SK-N-SH treated with all-trans-retinoic acid at 6 μM for 48 hours (cell line): ENCODE data around the gene SCYGR2.

Experiments
- ATAC-seq: fragments of 200-7000 bp; cut with Tn5 transposase; 3 replicates; pipeline ENCODE4 v1.9.1; 2020; ENCODE audit warnings: mild to moderate bottlenecking, moderate library complexity
- ARNTL ChIP-seq: fragments of 450-650 bp; formaldehyde crosslinking; IDR thresholded peaks from 2 replicates; pipeline ENCODE4 v1.5.0; 2020; ENCODE audit warnings: low read depth, mild to moderate bottlenecking, moderate library complexity, borderline replicate concordance
- BACH2 ChIP-seq: fragments of 250-450 bp; sonication (Bioruptor Pico); IDR thresholded peaks from 2 replicates; pipeline ENCODE4 v1.9.0; 2021; ENCODE audit warnings: mild to moderate bottlenecking, borderline replicate concordance
- CREB5 ChIP-seq: fragments of 250-450 bp; sonication (Bioruptor Pico); IDR thresholded peaks from 2 replicates; pipeline ENCODE4 v1.5.1; 2020; ENCODE audit warnings: low read depth, mild to moderate bottlenecking, moderate library complexity
- CSDC2 ChIP-seq: fragments of 250-450 bp; sonication (Bioruptor Pico); IDR thresholded peaks from 2 replicates; pipeline ENCODE4 v1.5.0; 2020; ENCODE audit warnings: mild to moderate bottlenecking, moderate library complexity
- CSRNP3 ChIP-seq: fragments of 250-450 bp; sonication (Bioruptor Pico); IDR thresholded peaks from 2 replicates; pipeline ENCODE4 v1.5.1; 2021; ENCODE audit warnings: mild to moderate bottlenecking, moderate library complexity
- ESRRG ChIP-seq: fragments of 250-450 bp; sonication (Bioruptor Pico); IDR thresholded peaks from 2 replicates; pipeline ENCODE4 v1.6.1; 2021; ENCODE audit warnings: mild to moderate bottlenecking
- GLIS3 ChIP-seq: fragments of 250-450 bp; sonication (Bioruptor Pico); IDR thresholded peaks from 2 replicates; pipeline ENCODE4 v1.5.0; 2020; ENCODE audit warnings: mild to moderate bottlenecking, moderate library complexity
- ISL1 ChIP-seq: fragments of 250-450 bp; sonication (Bioruptor Pico); IDR thresholded peaks from 2 replicates; pipeline ENCODE4 v2.1.2; 2022; ENCODE audit warnings: mild to moderate bottlenecking, moderate library complexity
- PATZ1 ChIP-seq: fragments of 250-450 bp; sonication (Bioruptor Pico); IDR thresholded peaks from 2 replicates; pipeline ENCODE4 v1.8.0; 2020; ENCODE audit warnings: mild to moderate bottlenecking, moderate library complexity, borderline replicate concordance
- POU6F1 ChIP-seq: fragments of 250-450 bp; sonication (Bioruptor Pico); IDR thresholded peaks from 2 replicates; pipeline ENCODE4 v1.8.0; 2021; ENCODE audit warnings: low read depth, mild to moderate bottlenecking, moderate library complexity, borderline replicate concordance
- PPARA ChIP-seq: fragments of 250-450 bp; sonication (Bioruptor Pico); IDR thresholded peaks from 2 replicates; pipeline ENCODE4 v1.5.0; 2020; ENCODE audit warnings: mild to moderate bottlenecking, borderline replicate concordance
- RARB ChIP-seq: fragments of 250-450 bp; sonication (Bioruptor Pico); IDR thresholded peaks from 2 replicates; pipeline ENCODE4 v1.8.0; 2021; ENCODE audit warnings: mild to moderate bottlenecking, moderate library complexity
- SNAI2 ChIP-seq: fragments of 250-450 bp; sonication (Bioruptor Pico); IDR thresholded peaks from 2 replicates; pipeline ENCODE4 v1.5.0; 2020; ENCODE audit warnings: mild to moderate bottlenecking, moderate library complexity
- TCF4 ChIP-seq: fragments of 250-450 bp; sonication (Bioruptor Pico); IDR thresholded peaks from 2 replicates; pipeline ENCODE4 v1.8.0; 2021; ENCODE audit warnings: mild to moderate bottlenecking, moderate library complexity, borderline replicate concordance
- TOX ChIP-seq: fragments of 250-450 bp; sonication (Bioruptor Pico); IDR thresholded peaks from 2 replicates; pipeline ENCODE4 v1.8.0; 2021; ENCODE audit warnings: mild to moderate bottlenecking, moderate library complexity, borderline replicate concordance
- TSHZ2 ChIP-seq: fragments of 250-450 bp; sonication (Bioruptor Pico); IDR thresholded peaks from 2 replicates; pipeline ENCODE4 v1.5.0; 2020; ENCODE audit warnings: mild to moderate bottlenecking, moderate library complexity
- ZFP3 ChIP-seq: fragments of 250-450 bp; sonication (Bioruptor Pico); IDR thresholded peaks from 2 replicates; pipeline ENCODE4 v1.5.0; 2020; ENCODE audit warnings: mild to moderate bottlenecking, moderate library complexity
- ZFP30 ChIP-seq: fragments of 450-650 bp; formaldehyde crosslinking; IDR thresholded peaks from 2 replicates; pipeline ENCODE4 v1.5.0; 2022; ENCODE audit warnings: mild to moderate bottlenecking, moderate library complexity
- ZNF565 ChIP-seq: fragments of 450-650 bp; formaldehyde crosslinking; conservative IDR thresholded peaks from 2 replicates; pipeline ENCODE4 v1.5.0; 2020; ENCODE audit warnings: low read depth, mild to moderate bottlenecking, moderate library complexity
- ZNF70 ChIP-seq: fragments of 450-650 bp; formaldehyde crosslinking; IDR thresholded peaks from 2 replicates; pipeline ENCODE4 v1.5.0; 2020; ENCODE audit warnings: mild to moderate bottlenecking, moderate library complexity
- ZNF8 ChIP-seq: fragments of 450-650 bp; formaldehyde crosslinking; IDR thresholded peaks from 2 replicates; pipeline ENCODE4 v1.5.0; 2020; ENCODE audit warnings: mild to moderate bottlenecking, moderate library complexity

SCYGR2 gene

GRCh38 chr2:227623226-227623625 lies 24.5 kb downstream of the SCYGR2 start:
- ATAC-seq, result peak; percentile 40; the same call in 2 of the 3 replicates
- TF ChIP-seq ISL1 (CRISPR knock-in tag) (no peak), CSRNP3 (CRISPR knock-in tag) (no peak), RARB (no peak), ZNF565 (CRISPR knock-in tag) (no peak), ESRRG (CRISPR knock-in tag) (no peak)

- TF ChIP-seq ZNF565 (CRISPR knock-in tag) (no peak), PATZ1 (no peak), SNAI2 (no peak), GLIS3 (no peak), BACH2 (CRISPR knock-in tag) (no peak), RARB (no peak), TOX (no peak), PPARA (no peak), POU6F1 (no peak), CSDC2 (CRISPR knock-in tag) (no peak), ESRRG (CRISPR knock-in tag) (no peak), CREB5 (CRISPR knock-in tag) (no peak), ARNTL (CRISPR knock-in tag) (no peak), TCF4 (no peak), ZNF8 (CRISPR knock-in tag) (no peak)
- no peak for ATAC-seq
Observed at GRCh38 chr2:227625420-227625819, 26.7 kb downstream of the SCYGR2 start.

GRCh38 chr2:227626580-227627151 lies 28.0 kb downstream of the SCYGR2 start:
- ATAC-seq, result no peak
- TF ChIP-seq ZFP3 (CRISPR knock-in tag) (no peak), ESRRG (CRISPR knock-in tag) (no peak), CSDC2 (CRISPR knock-in tag) (no peak), ISL1 (CRISPR knock-in tag) (no peak), ZNF565 (CRISPR knock-in tag) (no peak), CSRNP3 (CRISPR knock-in tag) (no peak), PATZ1 (no peak), TCF4 (no peak), ARNTL (CRISPR knock-in tag) (no peak), ZFP30 (CRISPR knock-in tag) (no peak), ZNF70 (no peak), GLIS3 (no peak), TSHZ2 (CRISPR knock-in tag) (no peak), TOX (no peak), POU6F1 (no peak), RARB (no peak), SNAI2 (no peak)
